Measurements from ENCODE around the gene VIM.

DNA sequence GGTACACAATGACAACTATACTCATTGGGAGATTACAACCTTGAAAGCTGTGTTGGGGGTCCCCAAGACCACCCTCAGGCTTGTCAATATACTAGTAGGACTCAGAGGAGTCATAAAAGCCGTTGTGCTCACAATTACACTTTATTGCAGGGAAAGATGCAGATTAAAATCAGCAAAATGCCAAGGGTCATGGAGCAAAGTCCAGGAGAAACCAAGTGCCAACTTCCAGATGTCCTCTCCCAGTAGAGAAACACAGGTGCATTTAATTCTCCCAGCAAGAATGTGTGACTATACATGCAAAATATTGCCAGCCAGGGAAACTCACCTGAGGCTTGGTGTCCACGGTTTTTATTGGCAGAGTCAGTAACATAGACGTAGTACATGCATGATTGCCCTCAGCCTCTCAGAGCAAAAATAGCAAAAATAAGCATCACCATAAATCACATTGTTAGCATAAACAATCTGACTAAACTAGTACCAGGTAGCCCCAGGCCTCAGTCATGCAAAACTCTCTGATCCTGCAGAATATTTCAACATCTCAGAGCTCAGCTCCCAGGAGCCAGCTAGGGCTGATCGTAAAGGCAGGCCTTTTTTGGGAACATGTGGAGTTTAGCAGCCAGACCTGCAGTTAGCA, 50.7 kb downstream of the VIM start:
- no peak for TF ChIP-seq POLR2AphosphoS5 (IDR thresholded peaks at IDR 0.05)
- TF ChIP-seq, protein P1, sequence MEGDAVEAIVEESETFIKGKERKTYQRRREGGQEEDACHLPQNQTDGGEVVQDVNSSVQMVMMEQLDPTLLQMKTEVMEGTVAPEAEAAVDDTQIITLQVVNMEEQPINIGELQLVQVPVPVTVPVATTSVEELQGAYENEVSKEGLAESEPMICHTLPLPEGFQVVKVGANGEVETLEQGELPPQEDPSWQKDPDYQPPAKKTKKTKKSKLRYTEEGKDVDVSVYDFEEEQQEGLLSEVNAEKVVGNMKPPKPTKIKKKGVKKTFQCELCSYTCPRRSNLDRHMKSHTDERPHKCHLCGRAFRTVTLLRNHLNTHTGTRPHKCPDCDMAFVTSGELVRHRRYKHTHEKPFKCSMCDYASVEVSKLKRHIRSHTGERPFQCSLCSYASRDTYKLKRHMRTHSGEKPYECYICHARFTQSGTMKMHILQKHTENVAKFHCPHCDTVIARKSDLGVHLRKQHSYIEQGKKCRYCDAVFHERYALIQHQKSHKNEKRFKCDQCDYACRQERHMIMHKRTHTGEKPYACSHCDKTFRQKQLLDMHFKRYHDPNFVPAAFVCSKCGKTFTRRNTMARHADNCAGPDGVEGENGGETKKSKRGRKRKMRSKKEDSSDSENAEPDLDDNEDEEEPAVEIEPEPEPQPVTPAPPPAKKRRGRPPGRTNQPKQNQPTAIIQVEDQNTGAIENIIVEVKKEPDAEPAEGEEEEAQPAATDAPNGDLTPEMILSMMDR (IDR thresholded peaks at IDR 0.05): no peak
